ENCODE measurements around the gene EGFL7.

DNA sequence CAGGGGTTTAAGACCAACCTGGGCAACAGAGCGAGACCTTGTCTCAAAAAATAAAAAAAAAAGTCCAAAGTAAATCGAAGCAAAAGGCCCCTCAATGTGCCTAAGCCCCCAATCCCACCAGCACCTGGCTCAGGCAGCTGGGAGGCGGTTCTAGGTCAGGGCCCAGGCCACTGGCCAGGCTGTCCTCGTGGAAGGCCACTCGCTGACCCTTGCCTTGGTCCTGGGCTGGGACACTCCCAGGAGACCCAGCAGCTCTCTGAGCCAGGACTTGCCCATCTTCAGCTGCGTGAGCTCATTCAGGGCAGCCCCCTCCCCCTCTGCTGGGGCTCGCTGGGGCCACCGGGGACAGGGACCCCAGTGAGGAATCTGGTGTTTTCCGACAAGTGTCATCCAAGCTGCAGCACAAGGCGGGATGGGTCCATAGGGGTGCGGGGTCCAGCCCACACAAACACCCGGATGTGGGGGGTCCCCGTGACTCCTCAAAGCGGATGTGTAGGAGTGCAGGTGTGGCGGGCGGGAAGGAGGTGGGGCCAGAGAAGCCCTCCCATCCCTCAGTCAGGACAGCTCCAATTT lies 20.5 kb downstream of the EGFL7 start:
- TF ChIP-seq, protein P1, sequence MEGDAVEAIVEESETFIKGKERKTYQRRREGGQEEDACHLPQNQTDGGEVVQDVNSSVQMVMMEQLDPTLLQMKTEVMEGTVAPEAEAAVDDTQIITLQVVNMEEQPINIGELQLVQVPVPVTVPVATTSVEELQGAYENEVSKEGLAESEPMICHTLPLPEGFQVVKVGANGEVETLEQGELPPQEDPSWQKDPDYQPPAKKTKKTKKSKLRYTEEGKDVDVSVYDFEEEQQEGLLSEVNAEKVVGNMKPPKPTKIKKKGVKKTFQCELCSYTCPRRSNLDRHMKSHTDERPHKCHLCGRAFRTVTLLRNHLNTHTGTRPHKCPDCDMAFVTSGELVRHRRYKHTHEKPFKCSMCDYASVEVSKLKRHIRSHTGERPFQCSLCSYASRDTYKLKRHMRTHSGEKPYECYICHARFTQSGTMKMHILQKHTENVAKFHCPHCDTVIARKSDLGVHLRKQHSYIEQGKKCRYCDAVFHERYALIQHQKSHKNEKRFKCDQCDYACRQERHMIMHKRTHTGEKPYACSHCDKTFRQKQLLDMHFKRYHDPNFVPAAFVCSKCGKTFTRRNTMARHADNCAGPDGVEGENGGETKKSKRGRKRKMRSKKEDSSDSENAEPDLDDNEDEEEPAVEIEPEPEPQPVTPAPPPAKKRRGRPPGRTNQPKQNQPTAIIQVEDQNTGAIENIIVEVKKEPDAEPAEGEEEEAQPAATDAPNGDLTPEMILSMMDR (conservative IDR thresholded peaks at IDR 0.05; ENCODE audit: low read depth, low read length) = no peak
- TF ChIP-seq EZH2 (IDR thresholded peaks at IDR 0.05; ENCODE audit: borderline replicate concordance, low read depth, low read length, poor library complexity, severe bottlenecking) = no peak
